ENCODE results near the gene ADGRG2.
"Not testable (repeated sequence)": the region's sequence is repeated elsewhere in the genome, so short reads cannot be mapped to it uniquely, and the experiment has no call there.

Gene ADGRG2

DNA sequence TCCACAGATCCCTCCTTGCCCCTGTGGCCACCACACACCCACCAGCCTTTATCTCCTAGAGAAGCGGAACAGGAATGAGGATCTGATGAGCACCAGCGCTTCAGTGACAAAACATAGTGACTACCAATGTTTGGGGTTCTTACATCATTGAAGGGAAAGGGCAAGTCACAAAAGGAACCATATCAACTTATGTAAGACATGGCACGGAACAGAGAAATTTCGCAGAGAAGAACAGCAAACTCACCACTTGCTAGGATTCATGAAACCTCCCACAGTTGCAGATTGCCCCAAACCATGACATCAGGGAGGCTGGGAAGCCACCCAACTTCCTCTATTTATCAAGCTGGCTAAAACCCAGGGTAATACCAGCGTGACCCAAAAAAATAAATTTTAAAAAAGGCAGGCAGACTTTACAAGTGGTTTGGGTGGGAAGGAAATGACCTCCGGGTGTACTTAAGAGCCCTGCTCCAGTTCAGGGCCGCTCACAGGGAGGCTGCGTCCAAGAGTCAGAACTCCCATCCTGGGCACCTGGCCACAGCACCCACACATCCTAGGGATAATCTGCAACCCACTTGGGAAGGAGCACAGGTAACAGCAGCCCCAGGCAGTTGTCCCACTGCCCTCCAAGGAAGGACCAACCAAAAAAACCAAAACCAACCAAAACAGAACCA, 36.0 kb downstream of the ADGRG2 start:
- DNase-seq (ENCODE audit: low read depth) = no peak

GRCh38 chrX:19085666-19086065, 36.6 kb downstream of the ADGRG2 start:
- DNase-seq (ENCODE audit: low read depth) = no peak

DNA sequence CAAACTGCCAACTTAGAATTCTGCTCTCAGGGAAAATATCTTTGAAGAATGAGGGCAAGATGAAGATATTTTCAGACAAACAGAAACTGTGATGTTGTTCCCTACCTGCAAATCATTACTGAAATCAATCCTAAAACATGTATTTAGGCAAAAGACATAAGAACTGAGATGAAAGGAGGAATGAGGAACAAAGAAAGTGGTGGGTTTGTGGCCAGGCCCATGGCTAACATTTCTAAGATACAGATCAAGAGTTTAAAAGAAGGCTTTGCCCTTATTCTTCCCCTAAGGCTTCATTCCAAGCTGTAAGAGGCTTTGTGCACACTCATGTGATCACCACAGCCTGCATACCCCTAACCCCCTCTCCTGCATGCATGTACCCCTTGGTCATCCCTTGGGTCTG, 46.5 kb downstream of the ADGRG2 start:
- no peak for DNase-seq (ENCODE audit: low read depth)

GRCh38 chrX:19072372-19072771, 49.9 kb downstream of the ADGRG2 start:
- no peak for DNase-seq (ENCODE audit: low read depth)

DNA sequence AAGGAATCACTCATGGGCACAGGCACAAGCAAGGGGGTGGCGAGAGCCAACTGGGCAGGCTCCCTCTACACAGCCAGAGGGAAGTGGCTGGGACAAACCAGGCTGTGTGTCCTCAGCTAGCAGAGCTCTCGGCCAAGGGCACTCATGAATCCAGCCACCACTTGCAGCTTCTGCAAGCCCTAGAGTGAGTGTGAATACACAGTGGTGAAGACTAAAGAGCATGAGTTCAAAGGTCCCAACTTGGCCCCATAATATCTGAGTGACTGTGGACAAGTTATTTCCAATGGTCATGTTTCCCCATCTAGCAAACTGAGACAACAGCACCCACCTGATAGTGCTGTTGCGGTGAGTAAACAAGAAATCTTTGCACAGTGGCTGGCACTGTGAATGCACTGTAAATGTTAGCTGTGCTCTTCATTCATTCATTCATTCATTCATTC, 51.7 kb downstream of the ADGRG2 start:
- DNase-seq (ENCODE audit: low read depth) = no peak

DNA sequence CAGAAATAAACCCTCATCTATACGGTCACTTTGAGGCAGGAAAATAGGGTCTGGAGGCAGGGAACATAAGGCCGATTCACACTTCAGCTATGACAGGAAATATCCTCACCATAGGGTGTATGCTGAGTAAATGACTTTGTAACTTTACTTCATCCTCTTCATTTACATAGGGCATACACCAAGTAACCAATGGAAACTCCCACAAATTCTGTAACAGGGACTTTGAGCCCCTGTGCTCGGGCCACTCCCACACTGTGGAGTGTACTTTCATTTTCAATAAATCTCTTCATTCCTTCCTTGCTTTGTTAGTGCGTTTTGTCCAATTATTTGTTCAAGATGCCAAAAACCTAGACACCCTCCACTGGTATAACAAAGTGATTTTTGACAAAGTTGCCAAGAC, 55.3 kb downstream of the ADGRG2 start:
- DNase-seq (ENCODE audit: low read depth) = not testable (repeated sequence)

DNA sequence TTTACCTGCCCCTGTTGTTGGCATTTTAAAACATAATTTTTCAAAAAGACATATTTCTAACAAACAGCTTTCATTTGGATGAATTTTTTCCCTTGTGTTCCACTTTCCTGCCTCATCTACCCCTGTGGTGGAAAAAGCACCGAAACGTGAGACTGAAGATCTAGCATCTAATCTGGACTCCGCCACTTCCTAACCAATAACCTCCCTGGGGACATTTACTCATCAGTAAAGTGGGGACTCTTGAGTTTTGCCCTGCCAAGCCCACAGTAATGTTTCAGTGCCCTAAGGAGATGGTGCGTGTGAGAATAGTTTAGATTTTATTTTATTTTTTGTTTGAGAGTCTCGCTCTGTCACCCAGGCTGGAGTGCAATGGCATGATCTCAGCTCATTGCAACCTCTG, 56.7 kb downstream of the ADGRG2 start:
- no peak for DNase-seq (ENCODE audit: low read depth)

DNA sequence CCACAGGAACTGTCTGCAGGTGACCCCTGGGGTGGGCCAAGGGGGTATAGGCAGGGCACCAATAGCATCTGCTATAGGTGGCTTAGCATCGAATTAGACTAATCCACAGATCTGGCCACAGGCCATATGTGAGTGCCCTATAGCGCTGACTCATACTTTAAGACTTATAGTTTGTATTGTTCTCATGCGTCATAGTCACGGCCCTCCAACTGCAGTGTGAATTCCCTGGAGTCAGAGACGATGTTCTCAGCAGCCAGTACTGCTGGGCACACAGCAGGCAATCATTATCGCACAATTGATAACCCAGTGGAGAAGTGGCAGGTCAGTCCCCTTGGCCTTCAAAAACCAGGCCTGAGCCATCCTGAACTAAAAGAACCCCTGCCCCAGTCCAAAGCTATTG, 58.1 kb downstream of the ADGRG2 start:
- no peak for DNase-seq (ENCODE audit: low read depth)

DNA sequence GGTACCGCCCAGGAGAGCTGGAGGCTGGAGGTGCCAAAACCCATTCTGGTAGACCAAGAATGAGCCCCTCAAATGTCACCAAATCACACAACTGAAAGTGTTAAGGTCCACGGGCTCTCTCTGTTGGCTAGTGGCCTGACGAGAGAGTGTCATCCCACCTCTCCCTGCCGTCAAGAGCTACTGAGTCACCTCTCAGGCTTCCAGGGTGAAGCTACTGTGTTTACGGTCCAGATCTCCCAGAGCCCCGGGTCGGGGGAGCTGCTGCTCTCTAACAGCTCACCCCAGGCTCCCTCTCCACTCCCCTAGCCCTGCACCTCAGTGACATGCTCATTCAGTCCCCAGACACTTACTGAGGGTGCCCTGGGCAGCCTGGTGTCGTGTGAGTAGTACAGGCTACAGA, 59.2 kb downstream of the ADGRG2 start:
- no peak for DNase-seq (ENCODE audit: low read depth)

GRCh38 chrX:19059067-19059466, 63.2 kb downstream of the ADGRG2 start:
- DNase-seq (ENCODE audit: low read depth) = no peak

DNA sequence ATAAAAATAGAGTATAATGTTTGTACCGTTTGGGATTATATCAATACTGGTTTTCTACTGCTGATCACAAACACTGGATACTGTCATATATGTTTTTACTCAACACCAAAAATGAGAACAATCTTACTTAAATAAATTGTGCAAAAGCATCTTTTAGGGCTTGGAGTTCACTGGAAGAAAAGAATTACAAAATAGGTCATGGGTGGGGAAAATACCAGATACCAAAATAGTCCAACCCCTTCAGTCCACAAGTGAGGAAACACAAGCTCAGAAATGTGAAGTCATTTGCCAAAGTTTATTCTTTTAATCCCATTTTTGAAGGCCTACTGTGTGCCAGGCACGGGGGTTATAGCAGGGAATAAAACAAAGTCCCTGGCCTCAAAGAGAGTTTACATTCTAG, 64.4 kb downstream of the ADGRG2 start:
- no peak for DNase-seq (ENCODE audit: low read depth)

GRCh38 chrX:19049110-19049509, 73.2 kb downstream of the ADGRG2 start:
- DNase-seq (ENCODE audit: low read depth) = no peak

DNA sequence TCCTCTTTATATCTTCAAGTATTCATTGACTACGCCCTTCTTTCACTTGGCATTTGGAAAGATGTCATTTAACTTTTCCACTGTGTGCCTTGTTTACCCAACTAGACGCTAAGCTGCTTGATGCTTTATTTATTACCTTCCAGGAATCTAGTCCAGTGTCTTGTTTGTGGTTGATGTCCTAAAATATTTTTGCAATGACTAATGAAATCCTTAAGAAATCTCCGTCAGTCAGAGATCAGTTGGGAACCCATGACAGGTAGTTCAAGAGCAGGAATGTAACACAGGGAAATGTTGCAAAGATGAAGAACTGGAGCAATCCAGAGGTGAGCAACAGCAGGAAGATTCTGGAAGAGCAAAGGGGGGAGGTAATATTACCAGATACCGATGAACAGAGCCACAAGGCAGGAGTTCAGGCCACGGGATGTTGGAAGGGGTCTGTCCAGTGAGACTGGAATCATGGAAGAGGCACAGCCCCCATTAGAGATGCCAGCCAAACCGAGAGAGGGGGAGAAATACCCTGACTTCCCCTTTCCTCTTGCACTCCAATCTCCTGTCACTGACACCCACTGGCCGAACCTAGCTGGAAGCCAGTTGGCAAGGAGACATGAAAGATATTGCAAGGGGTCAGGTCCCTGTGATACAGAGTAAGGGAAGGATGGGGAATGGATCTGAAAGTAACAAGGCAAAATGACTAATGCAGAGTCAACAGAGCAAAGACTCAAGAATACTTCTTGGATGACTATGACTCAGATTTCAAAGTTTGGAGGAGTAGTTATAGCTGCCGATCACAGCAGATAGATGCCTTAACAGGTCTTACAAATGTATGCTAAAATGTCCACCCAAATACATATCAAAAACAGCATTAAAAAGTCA, 75.7 kb downstream of the ADGRG2 start:
- DNase-seq (ENCODE audit: low read depth) = no peak

DNA sequence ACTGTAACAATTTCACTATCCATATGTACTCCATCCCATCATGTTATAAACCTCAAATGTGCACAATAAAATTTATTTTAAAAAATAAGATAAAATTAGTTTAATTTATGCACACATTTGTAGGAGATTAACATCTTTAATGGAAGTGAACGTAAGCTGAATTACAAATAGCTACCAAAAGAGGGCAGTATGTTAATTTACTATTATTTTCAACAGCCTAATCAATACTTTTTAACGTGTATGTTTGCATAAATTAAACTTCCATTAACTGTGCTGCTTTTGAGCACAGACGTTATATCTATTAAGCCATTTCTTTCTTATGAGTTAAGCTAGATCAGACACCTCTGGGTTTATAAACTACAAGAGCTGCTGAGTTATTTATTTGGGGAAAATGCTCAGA, 81.9 kb downstream of the ADGRG2 start:
- DNase-seq (ENCODE audit: low read depth) = no peak

DNA sequence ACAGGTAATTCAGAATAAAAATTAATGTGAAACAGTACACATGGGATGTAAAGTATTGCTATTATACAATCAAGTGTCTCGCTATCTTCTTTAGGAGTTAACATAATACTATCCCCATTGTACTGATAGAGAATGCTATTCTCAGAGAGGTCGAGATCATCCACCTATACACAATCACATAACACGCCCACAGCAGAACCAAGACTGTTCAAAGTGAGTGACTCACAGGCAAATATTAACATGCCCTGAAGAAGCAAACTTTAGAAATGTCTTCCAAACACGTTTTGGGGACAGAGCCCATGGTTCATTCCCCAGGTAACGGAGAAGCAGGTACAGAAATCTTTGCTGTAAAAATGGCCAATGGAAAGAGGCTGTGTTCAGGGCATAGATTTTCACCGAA, 88.2 kb downstream of the ADGRG2 start:
- no peak for DNase-seq (ENCODE audit: low read depth)

GRCh38 chrX:19030805-19031204, 91.5 kb downstream of the ADGRG2 start:
- DNase-seq (ENCODE audit: low read depth) = no peak

DNA sequence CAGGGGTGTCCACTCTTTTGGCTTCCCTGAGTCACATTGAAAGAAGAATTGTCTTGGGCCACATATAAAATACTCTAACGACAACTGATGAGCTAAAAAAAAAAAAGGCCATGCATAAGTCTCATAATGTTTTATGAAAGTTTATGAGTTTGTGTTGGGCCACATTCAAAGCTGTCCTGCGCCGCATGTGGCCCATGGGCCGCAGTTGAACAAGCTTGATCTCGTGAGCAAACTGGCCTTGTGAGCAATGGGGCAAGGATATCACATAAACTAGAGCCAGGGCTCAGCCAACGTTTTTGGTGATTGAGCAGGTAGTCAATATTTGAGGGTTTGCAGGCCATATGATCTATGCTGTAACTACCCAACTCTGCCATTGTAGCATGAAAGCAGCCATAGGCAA, 93.7 kb downstream of the ADGRG2 start:
- no peak for DNase-seq (ENCODE audit: low read depth)

GRCh38 chrX:19024366-19024765, 97.9 kb downstream of the ADGRG2 start:
- DNase-seq (ENCODE audit: low read depth) = no peak

DNA sequence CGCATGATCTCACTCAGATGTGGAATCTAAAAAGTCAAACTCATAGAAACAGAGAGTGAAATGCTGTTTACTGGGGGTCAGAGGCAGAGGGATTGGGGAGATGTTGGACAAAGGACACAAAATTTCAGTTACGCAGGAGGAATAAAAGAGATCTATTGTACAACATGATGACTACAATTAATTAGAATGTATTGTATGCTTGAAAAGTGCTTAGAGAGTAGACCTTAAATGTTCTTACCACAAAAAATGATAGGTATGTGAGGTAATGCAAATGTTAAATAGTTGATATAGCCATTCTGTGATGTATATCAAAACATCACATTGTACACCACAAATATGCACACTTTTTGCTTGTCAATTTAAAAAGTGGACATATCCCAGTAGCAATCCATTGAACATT, 102.3 kb downstream of the ADGRG2 start:
- DNase-seq (ENCODE audit: low read depth) = no peak

DNA sequence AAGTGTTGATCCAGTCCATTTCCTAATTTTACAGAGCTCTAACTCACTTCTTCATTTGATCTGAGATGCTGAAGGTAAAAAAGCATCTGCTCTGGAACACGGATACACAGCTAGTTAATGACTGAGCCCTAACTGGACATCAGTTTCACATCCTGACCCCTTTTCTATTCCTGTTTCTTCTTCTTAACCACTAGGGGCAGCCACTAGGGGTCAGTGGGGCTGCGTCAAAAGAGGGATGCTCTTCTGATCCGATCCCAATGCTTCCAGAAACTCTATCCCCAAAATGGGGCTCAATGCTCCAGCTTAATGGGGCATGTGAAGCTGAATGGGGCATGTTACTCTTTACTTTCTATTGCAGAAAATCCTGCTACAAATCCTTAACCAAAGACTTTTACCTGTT, 105.0 kb downstream of the ADGRG2 start:
- DNase-seq (ENCODE audit: low read depth) = no peak

DNA sequence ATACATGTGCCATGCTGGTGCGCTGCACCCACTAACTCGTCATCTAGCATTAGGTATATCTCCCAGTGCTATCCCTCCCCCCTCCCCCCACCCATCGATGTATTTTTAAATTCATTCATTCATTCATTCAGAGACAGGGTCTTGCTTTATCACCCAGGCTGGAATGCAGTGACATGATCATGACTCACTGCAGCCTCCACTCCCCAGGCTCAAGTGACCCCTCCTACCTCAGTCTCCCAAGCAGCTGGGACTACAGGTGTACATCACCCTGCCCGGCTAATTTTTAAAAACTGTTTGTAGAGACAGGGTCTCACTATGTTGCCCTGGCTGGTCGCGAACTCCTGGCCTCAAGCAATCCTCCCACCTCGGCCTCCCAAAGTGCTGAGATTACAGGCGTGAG, 105.7 kb downstream of the ADGRG2 start:
- DNase-seq (ENCODE audit: low read depth) = not testable (repeated sequence)

- no peak for DNase-seq (ENCODE audit: low read depth)
Observed at GRCh38 chrX:19007868-19008267, 114.4 kb downstream of the ADGRG2 start.

- no peak for DNase-seq (ENCODE audit: low read depth)
Observed at GRCh38 chrX:19007011-19007410, 115.3 kb downstream of the ADGRG2 start.

DNA sequence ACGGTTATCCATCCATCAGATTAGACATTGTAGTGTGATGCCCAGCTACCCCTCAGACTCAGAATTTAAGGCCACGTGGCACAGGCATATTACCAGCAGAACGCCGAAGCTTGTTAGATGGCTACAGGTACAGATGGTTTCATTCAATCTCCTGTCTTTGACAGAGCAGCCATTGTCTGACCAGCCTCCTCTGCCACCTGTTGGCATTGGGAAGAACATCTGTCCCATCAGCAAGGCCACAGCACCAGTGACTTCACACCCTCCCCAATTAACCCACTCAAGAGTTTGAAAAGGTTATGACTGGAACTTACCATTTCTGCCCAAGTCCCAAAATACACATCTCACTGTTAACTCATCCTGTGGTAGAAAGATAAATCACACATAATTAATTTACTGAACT, 116.4 kb downstream of the ADGRG2 start:
- no peak for DNase-seq (ENCODE audit: low read depth)
